GM21717 (cell line): Measurements from ENCODE around the gene ZDHHC13.
"Not testable (repeated sequence)": the region's sequence is repeated elsewhere in the genome, so short reads cannot be mapped to it uniquely, and the experiment has no call there.

Experiments used
- ATAC-seq: cut with Tn5 transposase; IDR thresholded peaks from one replicate; pipeline ENCODE4 v1.9.1; 2021; ENCODE audit warnings: mild to moderate bottlenecking, moderate library complexity; ENCODE audit not compliant: unreplicated experiment

Gene ZDHHC13

GRCh38 chr11:19094859-19095258 lies 22.1 kb upstream of the ZDHHC13 start:
- ATAC-seq = no peak

DNA sequence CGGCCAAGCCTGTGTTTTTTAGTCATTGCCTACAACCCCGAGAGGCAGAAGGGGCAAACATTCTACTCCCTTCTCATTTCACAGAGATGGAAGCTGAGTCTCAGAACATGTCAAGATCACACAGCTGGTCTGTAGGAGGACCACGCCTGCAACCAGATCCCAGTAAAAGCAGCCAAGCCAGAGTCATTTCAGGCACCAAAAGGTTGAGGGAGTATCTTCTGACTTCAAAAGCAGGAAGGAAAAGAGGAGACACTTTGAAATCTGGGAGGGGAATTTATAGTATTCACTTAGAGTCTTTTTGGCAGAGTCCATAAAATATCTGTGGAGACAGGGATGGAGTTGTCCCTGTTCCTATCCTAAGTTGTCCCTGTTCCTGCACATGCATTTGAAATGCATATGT lies 17.9 kb upstream of the ZDHHC13 start:
- no peak for ATAC-seq

DNA sequence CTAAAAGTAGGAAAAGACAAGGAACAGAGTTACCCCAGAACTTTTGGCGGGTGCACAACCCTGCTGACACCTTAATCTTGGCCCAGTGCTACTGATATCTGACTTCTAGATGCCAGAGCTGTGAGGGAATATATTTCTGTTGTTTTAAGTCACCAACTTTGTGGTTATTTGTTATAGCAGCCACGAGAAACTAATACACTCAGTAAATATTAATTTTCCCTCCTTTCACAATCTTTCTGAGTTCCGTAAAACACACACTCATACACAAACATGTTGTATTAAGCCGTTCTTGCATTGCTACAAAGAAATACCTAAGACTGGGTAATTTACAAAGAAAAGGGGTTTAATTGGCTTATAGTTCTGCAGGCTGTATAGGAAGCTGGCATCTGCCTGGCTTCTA lies 16.1 kb upstream of the ZDHHC13 start:
- no peak for ATAC-seq

DNA sequence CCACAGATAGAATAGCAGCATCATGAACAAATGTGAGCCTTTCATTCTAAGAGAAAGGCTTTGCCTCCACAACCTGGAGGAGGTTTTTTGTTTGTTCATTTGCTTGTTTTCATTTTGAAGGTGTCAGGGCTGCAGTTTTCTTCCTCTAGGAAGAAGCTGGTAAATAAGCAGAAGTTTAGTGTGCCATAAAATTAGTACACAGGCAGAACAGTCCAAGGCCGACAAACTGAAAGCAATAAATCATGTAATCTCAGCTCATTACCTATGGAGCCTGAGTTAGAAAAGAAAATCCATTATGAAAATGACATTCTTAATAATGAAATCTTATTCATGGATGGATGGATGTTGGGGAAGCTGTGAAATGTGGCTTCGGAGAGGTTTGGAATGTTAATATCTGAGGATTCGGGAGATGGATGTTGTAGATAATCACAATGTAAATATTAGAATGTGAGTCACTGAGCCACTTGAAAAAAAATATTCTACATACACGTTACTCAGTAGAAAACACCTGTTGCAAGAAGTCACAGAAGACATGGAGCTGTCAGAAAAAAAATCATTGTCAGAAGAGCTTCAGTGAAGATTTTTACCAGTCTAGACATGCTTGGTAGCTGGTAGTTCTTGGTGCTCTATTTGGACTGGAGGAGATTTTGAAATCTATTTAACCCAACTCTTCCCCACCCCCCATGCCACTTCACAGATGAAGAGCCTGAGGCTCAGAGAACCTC lies 15.0 kb upstream of the ZDHHC13 start:
- no peak for ATAC-seq

GRCh38 chr11:19102521-19102900 lies 14.5 kb upstream of the ZDHHC13 start:
- no peak for ATAC-seq

- ATAC-seq = no peak
Measured at GRCh38 chr11:19105011-19105410, 12.0 kb upstream of the ZDHHC13 start.

DNA sequence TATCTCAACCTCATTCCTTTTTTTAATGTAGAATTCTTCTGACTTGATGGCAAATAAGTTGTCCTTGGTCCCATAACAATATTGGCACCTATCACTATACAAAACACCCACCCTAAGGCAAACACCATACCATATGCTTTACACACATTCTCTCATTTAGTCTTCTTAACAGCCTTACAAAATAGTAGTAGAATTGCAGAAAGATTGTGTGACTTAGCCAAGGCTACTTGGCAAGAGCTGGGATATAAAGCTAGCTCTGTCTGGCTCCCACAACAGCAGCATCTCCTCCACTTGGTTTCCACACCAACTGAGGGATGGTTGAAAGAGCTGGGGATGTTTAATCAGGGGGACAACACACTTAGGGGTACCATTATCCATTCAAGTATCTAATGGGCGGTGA lies 9.8 kb upstream of the ZDHHC13 start:
- no peak for ATAC-seq

DNA sequence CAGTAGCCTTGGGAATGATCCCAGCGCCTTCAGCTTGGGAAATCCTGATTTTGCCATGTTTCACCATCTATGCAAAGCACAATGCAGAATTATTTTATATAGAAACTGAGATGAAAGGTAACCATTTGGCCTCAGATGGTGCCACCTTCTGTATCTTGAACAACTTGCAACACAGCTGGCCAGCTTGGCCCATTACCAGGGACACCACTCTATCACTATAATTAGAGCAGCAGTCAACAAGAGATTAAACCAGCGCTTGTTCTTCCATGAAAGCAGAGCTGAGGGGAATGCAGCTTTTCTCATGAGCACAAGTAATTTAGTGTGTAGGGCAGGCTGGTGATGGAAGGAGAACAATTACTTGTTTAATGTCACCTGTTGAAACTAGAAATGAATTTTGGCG lies 6.7 kb upstream of the ZDHHC13 start:
- no peak for ATAC-seq

DNA sequence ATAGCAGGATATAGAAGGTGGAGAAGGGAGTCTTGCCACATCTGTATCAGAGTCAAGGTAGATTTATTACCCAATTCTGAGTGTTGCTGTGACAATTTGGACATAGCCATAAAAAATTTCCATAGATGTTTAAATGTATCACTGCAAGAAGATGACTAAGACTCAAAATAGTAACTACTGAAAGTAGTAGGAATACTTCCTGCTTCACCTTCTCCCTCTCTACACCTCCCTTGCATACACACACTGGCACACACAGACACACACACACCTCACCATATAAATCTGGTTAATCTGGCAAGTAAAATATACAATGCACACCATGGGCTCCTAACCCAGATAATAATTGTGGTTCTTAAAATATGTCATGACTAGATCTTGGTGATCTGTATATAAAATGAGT lies 5.2 kb upstream of the ZDHHC13 start:
- no peak for ATAC-seq

- ATAC-seq = no peak
Measured at GRCh38 chr11:19116276-19116970, 545 bp upstream of the ZDHHC13 start.

- ATAC-seq = no peak
Measured at GRCh38 chr11:19117760-19118097, 761 bp downstream of the ZDHHC13 start.

DNA sequence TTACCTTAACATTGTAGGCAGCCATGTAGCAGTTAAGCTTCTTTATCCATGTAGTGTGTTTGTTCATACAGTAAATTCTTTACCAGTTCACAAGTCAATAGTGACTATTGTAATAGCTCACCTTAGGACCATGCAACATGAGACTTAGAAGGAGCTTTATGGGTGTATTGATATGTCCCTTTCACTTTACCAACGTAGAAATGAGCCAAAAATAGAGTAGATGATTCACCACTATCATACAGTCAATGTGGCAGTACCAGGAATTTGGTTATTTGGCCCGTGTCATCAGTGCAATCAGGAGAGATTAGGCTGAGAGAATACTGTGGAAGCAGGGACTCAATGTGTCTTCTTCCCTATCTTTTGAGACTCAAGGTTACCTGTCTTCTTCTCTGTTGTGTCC lies 4.7 kb downstream of the ZDHHC13 start:
- ATAC-seq = no peak

DNA sequence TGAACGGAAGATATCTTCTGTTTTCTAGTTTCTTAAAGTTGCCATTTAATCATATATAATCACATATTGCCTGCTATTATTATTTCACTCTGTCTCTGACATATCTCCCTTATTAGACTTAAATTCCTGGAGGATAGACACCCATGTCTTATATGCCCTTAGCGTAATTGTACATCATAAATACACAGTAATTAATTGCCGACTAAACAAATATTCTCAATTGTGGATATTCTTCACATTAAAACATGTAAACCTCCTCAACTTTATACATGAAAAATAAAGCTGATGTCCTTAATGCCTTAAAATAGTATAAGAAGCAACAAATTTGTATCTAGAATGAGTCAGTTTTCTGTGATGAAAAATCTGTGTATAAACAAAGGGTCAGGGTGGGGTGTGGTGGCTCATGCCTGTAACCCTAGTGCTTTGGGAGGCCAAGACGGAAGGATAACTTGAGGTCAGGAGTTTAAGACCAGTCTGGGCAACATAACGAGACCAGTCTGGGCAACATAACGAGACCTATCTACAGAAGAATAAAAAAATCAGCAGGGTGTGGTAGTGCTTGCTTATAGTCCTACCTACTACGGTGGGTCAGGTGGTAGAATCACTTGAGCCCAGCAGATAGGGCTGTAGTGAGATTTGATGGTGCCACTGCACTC lies 6.1 kb downstream of the ZDHHC13 start:
- no peak for ATAC-seq

GRCh38 chr11:19126562-19127325 lies 9.8 kb downstream of the ZDHHC13 start:
- ATAC-seq = not testable (repeated sequence)

DNA sequence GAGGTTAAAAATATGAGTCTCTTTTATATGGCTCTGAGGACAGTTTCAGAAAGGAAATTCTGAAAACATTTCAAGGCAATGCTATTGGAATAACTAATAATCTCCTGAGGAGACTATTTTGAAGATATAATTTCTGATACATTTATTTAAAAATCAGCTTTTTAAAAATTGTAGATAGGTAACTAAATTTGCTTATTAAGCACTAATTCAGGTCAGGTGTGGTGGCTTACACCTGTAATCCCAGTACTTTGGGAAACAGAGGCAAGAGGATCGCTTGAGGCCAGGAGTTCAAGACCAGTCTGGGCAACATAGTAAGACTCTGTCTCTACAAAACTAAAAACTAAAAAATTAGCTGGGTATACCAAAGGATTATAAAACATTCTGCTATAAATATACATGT lies 17.0 kb downstream of the ZDHHC13 start:
- ATAC-seq = no peak

GRCh38 chr11:19136884-19137283 lies 19.9 kb downstream of the ZDHHC13 start:
- not testable (repeated sequence) for ATAC-seq

DNA sequence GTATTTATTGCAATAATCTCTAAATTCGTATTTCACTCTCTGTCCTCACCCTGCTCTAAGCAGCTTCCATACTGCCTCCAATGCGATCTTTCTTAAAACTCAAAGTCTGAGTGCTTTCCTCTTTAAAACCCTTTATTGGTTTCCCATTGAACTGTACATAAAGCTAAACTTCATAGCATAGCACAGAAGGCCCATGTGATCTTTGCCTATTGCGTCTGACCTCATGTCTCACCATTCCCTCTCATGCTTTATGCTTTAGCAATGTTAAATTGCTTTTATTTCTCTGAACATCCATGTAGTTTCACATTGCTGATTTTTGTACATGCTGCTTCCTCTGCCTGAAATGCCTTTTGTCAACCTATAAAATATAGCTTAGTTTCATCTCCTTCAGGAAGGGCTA lies 28.4 kb downstream of the ZDHHC13 start:
- no peak for ATAC-seq

- no peak for ATAC-seq
Measured at GRCh38 chr11:19156892-19157291, 39.9 kb downstream of the ZDHHC13 start.

- ATAC-seq = no peak
Measured at GRCh38 chr11:19160847-19161246, 43.9 kb downstream of the ZDHHC13 start.

- ATAC-seq = no peak
Measured at GRCh38 chr11:19161651-19162050, 44.7 kb downstream of the ZDHHC13 start.

DNA sequence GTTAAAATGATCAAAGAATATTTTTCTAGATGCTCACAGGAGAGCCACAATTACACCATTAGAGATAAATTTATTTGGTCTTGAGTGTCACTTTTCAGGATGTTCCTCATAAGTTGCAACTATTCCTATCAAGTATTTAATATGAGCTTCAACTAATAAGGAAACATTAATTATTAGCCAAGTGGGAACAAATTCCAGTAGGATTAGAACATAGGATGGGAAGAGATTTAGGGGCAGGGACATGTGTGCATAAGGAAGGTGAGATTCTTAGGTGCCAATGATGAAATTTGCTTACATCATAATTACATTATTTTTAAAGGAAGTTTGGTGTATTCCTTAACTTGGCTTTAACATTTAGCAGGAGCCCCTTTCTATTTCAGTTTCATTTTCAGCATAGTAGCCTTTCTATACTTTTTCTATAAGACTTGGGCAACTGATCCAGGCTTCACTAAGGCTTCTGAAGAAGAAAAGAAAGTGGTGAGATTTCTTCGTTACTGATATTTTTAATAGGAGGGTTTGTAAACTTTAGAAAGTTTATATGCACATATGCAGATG lies 46.1 kb downstream of the ZDHHC13 start:
- ATAC-seq = no peak
